ENCODE data around the gene MICAL2.

DNA sequence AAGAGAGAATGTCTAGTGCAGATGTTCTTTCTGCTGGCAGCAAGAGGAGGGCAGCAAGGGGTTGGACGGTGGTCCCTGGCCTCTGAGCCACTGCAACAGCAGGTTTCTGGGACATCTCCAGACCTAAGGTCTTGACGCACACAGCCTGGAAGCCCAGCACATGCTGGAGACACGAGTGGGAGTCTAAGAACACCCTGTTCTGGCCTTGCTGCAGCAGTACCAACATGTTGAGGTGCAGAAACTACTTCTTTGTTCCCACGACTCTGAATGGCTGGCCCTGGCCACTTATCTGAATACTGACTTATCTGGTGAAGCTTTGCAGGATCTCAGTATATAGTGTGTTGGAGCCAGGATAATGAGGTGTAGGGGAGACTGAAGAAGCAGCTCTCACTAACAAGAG is 6.8 kb downstream of the MICAL2 start:
- TF ChIP-seq, protein P1, sequence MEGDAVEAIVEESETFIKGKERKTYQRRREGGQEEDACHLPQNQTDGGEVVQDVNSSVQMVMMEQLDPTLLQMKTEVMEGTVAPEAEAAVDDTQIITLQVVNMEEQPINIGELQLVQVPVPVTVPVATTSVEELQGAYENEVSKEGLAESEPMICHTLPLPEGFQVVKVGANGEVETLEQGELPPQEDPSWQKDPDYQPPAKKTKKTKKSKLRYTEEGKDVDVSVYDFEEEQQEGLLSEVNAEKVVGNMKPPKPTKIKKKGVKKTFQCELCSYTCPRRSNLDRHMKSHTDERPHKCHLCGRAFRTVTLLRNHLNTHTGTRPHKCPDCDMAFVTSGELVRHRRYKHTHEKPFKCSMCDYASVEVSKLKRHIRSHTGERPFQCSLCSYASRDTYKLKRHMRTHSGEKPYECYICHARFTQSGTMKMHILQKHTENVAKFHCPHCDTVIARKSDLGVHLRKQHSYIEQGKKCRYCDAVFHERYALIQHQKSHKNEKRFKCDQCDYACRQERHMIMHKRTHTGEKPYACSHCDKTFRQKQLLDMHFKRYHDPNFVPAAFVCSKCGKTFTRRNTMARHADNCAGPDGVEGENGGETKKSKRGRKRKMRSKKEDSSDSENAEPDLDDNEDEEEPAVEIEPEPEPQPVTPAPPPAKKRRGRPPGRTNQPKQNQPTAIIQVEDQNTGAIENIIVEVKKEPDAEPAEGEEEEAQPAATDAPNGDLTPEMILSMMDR (IDR thresholded peaks at IDR 0.05): no peak
- peak; percentile 93 for TF ChIP-seq EP300 (IDR thresholded peaks at IDR 0.05)
- no peak for TF ChIP-seq POLR2A (IDR thresholded peaks at IDR 0.05; ENCODE audit: low read depth)

Data from esophagus muscularis mucosa (tissue), 4 donors.